GM12872 (cell line): ENCODE results near the gene LAMB4.
A peak's percentile ranks its signal among the peaks of the same experiment; 100 is the strongest.

Experiments
- CTCF ChIP-seq: IDR thresholded peaks from 3 replicates; pipeline ENCODE4 v1.5.1; 2011; ENCODE audit warnings: low read depth, mild to moderate bottlenecking, low read length, moderate library complexity; ENCODE audit not compliant: insufficient read depth

Gene LAMB4

GRCh38 chr7:108004220-108005142 is 125.7 kb downstream of the LAMB4 start:
- TF ChIP-seq CTCF: no peak

- no peak for TF ChIP-seq CTCF
Observed at GRCh38 chr7:108003599-108003935, 126.6 kb downstream of the LAMB4 start.

DNA sequence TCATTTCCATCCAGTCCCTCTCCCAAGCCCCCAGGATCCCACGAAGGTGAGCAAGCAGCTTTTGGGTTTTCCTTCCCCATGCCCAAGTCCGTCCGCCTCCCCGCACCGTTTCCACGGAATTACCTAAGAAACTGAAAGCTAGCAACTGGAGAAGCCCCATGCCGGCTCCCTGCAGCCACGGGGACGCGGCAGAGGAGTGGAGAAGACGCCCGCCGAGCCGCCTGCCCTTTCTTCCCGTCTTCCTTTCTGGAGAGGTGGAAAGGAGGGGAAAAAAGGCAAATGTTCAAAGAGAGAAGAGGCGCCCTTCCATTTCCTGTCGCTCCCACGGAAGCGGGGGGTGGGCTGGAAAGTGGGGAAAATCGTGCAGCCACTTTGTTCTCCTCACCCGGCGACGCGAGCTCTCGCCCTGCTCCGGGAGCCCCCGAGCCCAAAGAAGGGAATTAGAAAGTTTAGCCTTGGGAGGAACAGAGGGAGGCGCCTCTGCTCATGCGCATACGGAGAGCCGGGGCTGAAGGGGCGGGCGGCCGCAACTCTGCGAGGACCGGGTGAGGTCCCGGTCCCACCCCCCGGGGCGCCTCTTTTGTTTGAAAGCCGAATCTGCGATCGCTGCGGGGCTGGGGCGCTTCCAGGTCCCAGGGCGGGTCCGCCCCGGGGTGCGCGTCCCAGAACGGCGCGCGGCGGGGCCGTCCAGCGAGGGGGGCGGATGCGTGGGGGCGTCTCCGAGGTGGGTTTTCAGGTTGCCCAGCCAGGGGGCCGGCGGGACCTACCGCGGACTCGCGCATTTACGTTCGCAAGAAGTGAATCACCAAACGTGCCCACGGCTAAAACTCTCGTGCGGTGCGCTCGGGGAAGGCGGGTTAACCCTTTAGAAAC is 127.2 kb downstream of the LAMB4 start, which contains the start of gene LAMB1:
Gene LAMB1 (minus strand): TSS at position 436 of the 873 bp plus-strand sequence. CDS start 276 bp downstream, at position 160.
- no peak for TF ChIP-seq CTCF

DNA sequence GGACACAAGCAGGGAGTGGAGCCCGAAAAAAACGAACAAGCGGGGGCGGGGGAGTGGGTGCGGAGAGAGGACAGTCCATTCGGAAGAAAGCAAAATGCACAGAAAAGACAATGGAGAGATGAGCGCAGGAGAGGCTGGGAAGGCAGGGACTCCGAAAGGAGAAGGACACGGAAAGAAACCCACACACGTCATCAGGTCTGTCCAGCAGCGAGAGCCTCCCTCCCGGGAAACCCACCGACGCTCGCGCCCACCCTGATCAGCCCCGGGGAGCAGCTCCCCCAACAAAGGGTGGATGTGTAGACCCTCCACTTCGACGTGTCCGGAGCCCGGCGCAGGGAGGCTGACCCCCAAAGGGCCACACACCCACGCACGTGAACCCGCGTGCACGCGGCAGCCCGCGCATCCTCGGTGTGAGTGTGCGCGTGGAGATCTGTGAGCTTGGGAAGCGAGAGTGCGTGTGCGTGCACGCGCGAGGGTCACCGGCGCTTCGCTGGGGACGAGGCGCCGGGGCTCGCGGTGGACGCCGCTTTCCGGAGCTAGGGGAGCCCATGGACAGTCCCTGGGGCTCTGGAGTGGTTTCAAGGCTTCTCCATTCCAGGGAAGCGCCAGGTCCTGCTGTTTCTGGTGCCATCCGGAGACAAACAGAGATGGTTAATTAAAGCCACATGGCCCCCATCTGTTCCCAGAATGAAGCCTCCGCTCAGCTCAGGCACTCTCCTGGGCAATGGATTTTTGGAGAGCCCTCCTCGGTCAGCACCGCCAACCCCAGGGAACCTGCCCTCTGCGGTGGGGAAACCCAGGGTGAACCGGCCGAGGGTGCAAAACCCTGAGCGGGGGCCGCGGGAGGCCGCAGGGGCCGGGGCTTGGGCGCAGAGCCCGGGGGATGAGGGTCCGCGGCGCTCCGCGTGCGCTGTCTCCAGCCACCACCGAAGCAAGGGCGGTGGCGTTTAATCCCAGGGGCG is 128.1 kb downstream of the LAMB4 start:
- no peak for TF ChIP-seq CTCF

DNA sequence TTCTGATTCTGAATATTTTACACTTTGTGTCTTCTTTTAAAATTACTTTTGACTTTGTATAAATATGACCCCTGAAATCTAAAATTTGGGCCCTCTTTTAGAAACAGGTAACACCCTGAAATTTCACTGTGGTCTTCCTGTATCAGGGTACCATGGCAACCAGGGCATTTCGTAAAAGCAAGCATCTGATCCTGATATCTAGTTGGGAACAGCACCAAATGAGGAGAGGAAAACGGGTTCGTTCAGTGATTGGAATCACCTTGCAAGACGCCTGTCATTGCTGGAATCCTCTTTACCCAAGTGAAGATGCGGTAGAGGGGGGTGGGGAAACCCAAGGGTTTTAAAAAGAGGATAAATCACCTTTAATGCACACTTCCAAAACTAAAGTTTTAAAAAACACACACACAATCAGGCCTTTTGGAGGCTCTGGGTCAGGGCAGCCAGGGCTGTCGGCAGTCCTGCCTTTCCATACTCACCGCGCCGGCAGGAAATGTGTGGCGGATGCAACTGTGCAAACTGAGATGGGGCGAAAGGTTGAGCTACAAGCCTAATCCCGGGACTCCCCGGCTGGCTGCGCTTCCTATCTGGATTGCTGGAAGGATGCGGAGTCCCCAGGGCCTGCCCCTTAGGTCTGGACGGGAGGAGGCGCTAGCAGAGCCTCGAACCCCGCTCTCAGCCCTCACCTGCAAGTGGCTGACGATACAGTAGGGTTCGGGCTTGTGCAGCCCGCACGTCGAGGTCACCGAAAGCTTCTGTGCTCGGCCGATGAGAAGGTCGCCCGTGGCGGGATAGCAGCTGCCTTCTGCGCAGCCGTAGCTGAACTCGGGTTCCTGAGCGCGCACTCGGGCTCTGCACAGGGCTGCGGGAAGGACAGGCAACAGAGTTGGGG is 129.0 kb downstream of the LAMB4 start:
- 0 out of 3 replicates have a peak, but pooled peaks have one; percentile 9 for TF ChIP-seq CTCF

GRCh38 chr7:107999779-108000560 is 130.2 kb downstream of the LAMB4 start:
- TF ChIP-seq CTCF: no peak
